Left kidney (tissue), 8 donors: ENCODE measurements around the gene PDRG1. TPM values are rescaled to one million over a fixed set of nuclear protein-coding genes. Genes with fewer than 3 reads are reported as not detected.

Experiments used
- DNase-seq: peaks from one replicate; pipeline ENCODE4 v3.0.0-alpha.2; 2013
- long read RNA-seq, 8 donors: transcript quantifications; one replicate each; lab custom pipeline, GENCODE V29; 2026
- polyA plus RNA-seq: library from polyadenylated mRNA; unstranded; fragments of 120-200 nt; gene quantifications from one replicate; pipeline ENCODE4 v1.2.1, GENCODE V29; 2013; ENCODE audit not compliant: insufficient read length

Gene PDRG1
- polyA plus RNA-seq: 19.6 TPM
- long read RNA-seq, donor 1, transcript PDRG1-201 (5 exons, 1,998 nt): major isoform, 27 of 27 reads
- long read RNA-seq, donor 1, partial matches to known transcripts: 0 of 27 reads
- long read RNA-seq, donor 1, other reads (novel, unspliced or antisense): 0 of 27 reads
- long read RNA-seq, donor 2, transcript PDRG1-201 (5 exons, 1,998 nt): major isoform, 25 of 25 reads
- long read RNA-seq, donor 2, partial matches to known transcripts: 0 of 25 reads
- long read RNA-seq, donor 2, other reads (novel, unspliced or antisense): 0 of 25 reads
- long read RNA-seq, donor 3, transcript PDRG1-201 (5 exons, 1,998 nt): major isoform, 13 of 13 reads
- long read RNA-seq, donor 3, partial matches to known transcripts: 0 of 13 reads
- long read RNA-seq, donor 3, other reads (novel, unspliced or antisense): 0 of 13 reads
- long read RNA-seq, donor 4: 0 reads
- long read RNA-seq, donor 5, transcript PDRG1-201 (5 exons, 1,998 nt): major isoform, 34 of 40 reads
- long read RNA-seq, donor 5, partial matches to known transcripts: 6 of 40 reads
- long read RNA-seq, donor 5, other reads (novel, unspliced or antisense): 0 of 40 reads
- long read RNA-seq, donor 6, transcript PDRG1-201 (5 exons, 1,998 nt): major isoform, 30 of 30 reads
- long read RNA-seq, donor 6, partial matches to known transcripts: 0 of 30 reads
- long read RNA-seq, donor 6, other reads (novel, unspliced or antisense): 0 of 30 reads
- long read RNA-seq, donor 7, transcript PDRG1-201 (5 exons, 1,998 nt): major isoform, 35 of 35 reads
- long read RNA-seq, donor 7, partial matches to known transcripts: 0 of 35 reads
- long read RNA-seq, donor 7, other reads (novel, unspliced or antisense): 0 of 35 reads
- long read RNA-seq, donor 8, transcript PDRG1-201 (5 exons, 1,998 nt): major isoform, 9 of 9 reads
- long read RNA-seq, donor 8, partial matches to known transcripts: 0 of 9 reads
- long read RNA-seq, donor 8, other reads (novel, unspliced or antisense): 0 of 9 reads

DNA sequence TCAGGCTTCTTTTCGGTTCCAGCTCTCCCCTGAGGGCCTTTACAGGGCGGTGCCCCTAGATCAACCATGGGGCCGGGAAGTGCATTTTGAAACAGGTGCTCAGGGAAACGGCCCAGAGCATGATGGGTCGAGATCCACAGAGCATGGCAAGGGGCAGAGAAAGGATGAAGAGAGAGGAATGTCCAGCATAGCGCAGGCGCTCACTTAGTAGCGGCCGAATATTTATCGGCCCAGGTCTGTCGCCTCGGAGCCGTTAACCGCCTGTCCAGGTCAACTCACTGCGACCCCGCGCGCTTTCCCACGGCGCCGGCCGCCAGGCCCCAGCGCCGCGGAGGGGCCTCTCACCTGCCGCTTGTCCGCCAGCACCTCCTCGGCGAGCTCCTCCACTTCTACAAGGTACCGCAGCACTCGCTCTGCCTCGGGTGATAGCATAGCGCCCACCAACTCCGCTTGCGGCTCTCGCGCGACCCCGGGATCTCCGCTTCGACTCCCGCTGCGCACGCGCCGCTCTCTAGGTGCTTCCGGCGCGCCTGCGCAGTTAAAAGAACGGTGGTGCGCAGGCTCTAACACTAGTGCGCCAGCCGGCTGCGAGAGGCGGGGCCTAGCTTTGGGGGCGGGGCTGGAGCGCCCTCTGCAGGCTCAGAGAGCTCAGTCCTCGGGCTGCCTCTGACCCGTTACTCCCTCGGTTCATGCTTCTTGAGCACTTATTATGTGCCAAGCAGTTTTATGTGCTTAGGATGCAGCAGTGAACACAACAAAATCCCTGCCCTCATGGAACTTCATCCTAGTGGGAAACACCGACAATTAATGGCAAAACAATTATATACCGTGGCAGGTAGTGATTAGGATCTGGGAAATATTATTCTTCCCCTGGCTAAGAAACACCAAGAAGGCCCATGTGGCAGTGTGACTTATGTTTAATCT, at the start of gene PDRG1:
Gene PDRG1, minus strand, starts transcription at position 517 of the 924 bp plus-strand sequence. Its CDS starts 85 bp downstream, at position 432.
- DNase-seq: peak; percentile 95

GRCh38 chr20:31998246-31998645, 46.4 kb upstream of the PDRG1 start:
- DNase-seq: no peak

GRCh38 chr20:31996996-31997395, 45.1 kb upstream of the PDRG1 start:
- DNase-seq: no peak

- no peak for DNase-seq
These were observed 40.2 kb upstream of the PDRG1 start for GRCh38 chr20:31992086-31992485.

GRCh38 chr20:31991339-31991705, 39.5 kb upstream of the PDRG1 start:
- no peak for DNase-seq

DNA sequence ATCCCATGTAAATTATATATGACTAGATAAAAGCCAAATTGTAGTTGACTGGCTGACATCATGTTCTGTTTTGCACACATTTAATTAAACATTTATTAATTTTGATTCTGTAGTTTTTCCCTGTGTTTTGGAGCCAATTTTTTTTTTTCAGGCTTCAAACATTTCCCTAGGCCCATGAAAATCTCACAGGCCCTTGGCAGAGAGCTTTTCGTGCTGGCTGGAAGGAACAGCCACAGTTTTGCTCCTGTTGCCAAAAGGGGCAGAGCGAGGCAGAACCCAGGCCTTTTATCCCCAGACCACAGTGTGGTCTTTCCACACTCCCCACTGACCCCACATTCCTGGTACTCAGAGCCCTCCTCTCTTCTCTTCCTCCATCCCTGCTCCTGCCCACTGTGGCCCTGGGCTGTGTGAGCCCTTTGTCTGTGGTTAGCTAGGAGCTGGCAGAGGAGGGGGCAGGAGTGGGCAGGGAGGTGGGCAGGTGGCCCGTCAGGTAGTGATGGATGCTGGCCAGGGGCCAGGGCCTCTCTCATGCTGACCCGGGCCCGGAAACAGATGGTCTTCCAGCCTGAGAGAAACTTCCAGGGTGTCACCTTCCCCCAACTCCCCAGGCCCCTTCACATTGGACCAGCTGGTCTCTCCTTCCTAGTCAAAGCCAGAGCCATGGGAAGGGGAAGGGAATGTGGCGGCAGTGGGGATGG, 38.9 kb upstream of the PDRG1 start:
- DNase-seq: no peak

GRCh38 chr20:31989030-31989645, 37.3 kb upstream of the PDRG1 start:
- DNase-seq: no peak

DNA sequence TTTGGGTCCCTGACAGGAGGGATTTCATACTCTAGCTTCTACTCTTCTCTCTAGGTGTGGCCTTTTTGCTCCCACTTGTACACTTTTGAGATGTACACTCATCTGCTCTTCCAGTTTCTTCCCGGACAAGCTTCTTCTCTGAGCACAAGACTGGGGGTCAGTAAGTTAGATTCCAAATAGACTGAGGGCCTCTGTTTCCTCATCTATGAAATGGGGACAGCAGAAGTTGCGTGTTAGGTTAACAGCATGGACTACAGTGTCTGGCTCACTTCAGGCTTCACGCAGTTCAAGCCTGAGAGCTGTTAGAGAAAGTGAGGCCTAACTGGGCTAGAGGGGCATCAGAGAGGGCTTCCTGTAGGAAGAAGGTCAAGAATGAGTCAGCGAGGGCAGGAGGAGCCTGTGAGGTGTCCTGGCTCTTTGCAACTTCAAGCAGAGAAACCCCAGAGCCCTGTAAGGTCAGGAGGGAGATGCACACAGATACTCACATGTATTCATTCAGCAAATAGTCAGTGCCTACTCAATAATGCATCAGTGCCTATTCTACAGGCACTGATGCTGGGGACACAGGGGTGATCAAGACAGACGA, 36.7 kb upstream of the PDRG1 start:
- DNase-seq: no peak

- no peak for DNase-seq
These were observed 35.9 kb upstream of the PDRG1 start for GRCh38 chr20:31987744-31988143.

DNA sequence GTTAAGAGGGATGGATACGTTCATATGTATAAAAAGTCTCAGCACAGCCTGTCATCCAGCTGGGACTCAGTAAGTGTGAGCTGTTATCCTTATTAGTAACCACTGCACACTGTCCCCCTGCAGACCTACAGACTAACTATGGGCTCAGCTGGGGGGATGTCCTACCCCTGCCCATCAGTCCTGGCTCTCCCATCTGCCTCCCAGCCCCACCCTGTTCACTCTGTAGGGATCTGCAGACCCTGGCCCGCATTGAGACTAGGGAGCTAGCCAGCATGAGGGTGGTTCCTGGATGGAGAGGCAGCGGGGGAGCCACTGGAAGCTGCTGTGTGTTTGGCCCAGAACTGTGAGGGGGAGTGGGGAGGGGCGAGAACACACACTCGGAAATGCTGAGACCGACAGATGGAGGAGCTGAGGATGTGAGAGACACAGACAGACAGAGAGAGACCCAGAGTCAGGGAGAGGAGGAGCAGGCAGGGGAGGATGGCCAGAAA, 33.2 kb upstream of the PDRG1 start:
- DNase-seq: no peak

DNA sequence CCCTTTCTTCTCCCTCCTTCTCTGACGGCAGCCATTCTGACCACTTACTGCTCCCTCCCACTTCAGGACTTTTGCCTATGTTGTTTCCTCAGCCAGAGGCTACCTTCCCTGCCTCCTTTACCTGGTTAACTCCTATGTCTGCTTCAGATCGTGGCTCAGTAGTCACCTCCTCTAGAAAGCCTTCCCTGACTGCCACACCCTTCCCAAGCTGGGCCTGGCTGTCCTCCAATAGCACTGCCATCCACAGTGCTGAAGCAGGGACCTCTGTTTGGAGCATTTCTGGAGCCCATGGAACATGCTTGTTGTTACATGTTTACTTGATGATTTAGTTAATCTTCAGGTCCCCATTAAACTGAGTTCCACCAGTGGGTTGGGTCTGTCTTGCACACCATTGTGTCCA, 29.9 kb upstream of the PDRG1 start:
- no peak for DNase-seq

DNA sequence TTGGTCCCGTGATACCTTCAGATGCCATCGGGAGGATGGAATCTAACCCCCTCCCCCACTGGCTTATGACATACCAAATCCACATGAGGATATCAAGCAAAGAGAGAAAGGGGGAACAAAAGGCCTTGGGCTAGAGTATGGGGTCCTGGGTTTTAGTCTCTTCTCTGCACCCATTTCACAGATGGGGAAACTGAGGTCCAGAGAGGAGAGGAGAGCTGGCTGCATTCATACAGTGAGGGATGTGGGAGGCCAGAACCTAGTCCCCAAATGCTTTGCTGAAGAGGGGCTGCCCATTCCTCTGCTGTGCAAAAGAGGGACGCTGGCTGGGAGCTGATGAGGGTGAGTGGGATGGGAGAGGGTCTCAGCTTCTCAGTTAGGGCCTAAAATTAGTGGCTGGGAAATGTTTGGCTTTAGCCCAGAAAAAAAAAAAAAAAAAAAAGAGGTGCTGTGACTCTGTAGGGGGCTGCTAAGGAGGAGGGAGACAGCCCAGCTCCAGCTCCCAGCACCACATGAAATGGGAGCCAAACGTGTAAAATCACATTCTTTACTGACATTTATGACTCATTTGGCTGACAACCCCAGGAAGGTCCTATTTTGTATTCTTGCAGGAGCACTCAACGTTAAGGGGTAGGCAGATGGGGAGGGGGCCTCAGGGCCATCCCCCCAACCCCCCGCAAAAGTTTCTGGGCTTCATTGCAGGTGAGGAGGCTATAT, 28.0 kb upstream of the PDRG1 start:
- no peak for DNase-seq

DNA sequence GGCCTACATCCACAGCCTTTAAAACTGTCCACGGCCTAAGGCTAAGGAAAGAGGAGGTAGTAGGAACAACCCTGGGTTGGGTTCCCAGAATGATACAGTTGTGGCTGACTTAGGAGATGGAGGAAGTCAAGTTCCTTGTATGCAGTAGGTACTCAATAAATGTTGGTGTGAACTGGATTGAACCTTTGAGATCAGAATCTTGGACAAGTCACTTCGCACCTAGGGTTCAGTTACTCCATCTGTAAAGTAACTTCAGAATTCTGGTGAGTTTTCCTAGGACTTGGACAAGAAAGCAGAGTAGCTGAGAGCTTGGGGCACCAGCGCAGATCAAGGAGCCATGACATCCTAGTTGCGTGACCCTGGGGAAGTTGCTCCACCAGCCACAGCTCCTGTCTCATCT, 25.2 kb upstream of the PDRG1 start:
- no peak for DNase-seq

- no peak for DNase-seq
These were observed 24.0 kb upstream of the PDRG1 start for GRCh38 chr20:31975874-31976273.

- no peak for DNase-seq
These were observed 23.2 kb upstream of the PDRG1 start for GRCh38 chr20:31974951-31975487.

DNA sequence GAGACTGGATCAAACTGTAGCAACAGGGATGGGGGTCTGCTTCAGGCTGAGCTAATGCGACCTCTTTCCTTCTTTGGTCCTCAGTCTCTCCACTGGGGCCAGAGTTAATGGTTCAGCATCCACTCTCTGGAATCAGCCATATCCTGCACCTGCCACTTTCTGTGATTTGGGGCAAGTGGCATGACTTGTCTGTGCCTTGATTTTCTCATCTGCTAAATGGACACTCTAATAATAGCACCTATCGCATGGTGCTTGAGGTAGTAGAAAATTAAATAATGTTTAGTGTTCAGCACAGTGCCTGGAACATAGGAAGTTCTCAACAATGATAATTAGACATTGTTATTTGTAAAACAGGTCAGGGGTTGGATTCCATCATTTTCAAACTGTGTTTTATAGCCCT, 22.4 kb upstream of the PDRG1 start:
- no peak for DNase-seq

DNA sequence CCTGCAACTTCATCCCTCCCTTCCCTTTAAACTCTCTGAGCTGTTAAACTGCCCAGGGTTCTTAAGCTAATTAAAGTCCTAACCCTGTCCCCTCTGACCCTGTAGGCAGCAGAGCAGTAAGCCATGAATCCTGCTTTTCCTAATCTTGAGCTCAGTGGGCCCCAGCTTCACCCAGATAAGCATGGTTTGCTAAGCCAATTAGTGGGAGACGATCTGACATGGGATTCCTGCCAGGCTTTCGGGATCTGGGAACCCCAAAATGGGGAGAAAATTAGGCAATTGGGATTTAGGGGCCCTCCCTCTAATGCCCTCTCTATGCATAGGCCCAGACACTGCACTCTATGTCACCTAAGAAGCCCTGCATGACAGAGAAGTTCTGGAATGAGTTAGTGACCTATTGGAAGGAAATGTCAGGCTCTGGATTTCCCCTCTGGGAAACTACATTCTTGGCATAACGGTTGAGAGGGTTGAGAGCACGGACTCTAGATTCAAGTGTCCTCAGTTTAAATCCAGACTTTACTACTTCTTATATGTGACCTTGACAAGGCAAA, 20.7 kb upstream of the PDRG1 start:
- DNase-seq: no peak

GRCh38 chr20:31969991-31970390, 18.1 kb upstream of the PDRG1 start:
- DNase-seq: no peak
